ENCODE results near the gene EXOC1. TPM values are rescaled to one million over a fixed set of nuclear protein-coding genes. Genes with fewer than 3 reads are reported as not detected.
A peak's percentile ranks its signal among the peaks of the same experiment; 100 is the strongest.

EXOC1 gene
- polyA plus RNA-seq, 1 donor (not counting 4 experiments of a cell fraction or from before 2014, with no cell fraction given), result 32.4 TPM

GRCh38 chr4:55866973-55867574 is 13.6 kb downstream of the EXOC1 start:
- TF ChIP-seq CTCF (optimal IDR thresholded peaks at IDR 0.05 in 1 of 3, IDR thresholded peaks at IDR 0.05 in 1 of 3, conservative IDR thresholded peaks at IDR 0.05 in 1 of 3; ENCODE audit: extremely low read depth in 1 of 3, insufficient read depth in 2 of 3, low read length in 3 of 3), result peak; percentile 59 to 71 (median 59)
- TF ChIP-seq EZH2 (IDR thresholded peaks at IDR 0.05; ENCODE audit: low read length), result no peak
- Histone ChIP-seq H3K27ac (ENCODE audit: control insufficient read depth, insufficient read depth, low read length) (peak overlapping the region; percentile 87), H3K9me3 (ENCODE audit: control insufficient read depth, low read depth, low read length) (no peaks in the 10 kb centered on the region), H3K4me1 (ENCODE audit: control insufficient read depth, extremely low read depth, insufficient read depth, low read length) (peaks cover 26% of the 10 kb centered on the region), H4K20me1 (ENCODE audit: control insufficient read depth, extremely low read depth, insufficient read depth, low read length) (no peaks in the 10 kb centered on the region), H3K4me3 (ENCODE audit: control insufficient read depth in 2 of 3, extremely low read depth in 1 of 3, insufficient read depth in 2 of 3, low read depth in 1 of 3, low read length in 3 of 3) (peak overlapping the region in 1 of 3 experiments; percentile 18), H3K9me1 (ENCODE audit: control insufficient read depth, extremely low read depth, insufficient read depth, low read length) (no peaks in the 10 kb centered on the region), H2AFZ (ENCODE audit: control insufficient read depth, low read length) (peak overlapping the region; percentile 42), H3K27me3 (ENCODE audit: control insufficient read depth, extremely low read depth, insufficient read depth, low read length) (no peaks in the 10 kb centered on the region), H3K36me3 (ENCODE audit: control insufficient read depth in 2 of 2, extremely low read depth in 1 of 2, insufficient read depth in 2 of 2, low read length in 2 of 2) (peaks cover 5 to 10% of the 10 kb centered on the region in 2 experiments), H3K4me2 (ENCODE audit: control insufficient read depth, extremely low read depth, insufficient read depth, low read depth, low read length) (peak overlapping the region; percentile 83), H3K9ac (ENCODE audit: control insufficient read depth, extremely low read depth, insufficient read depth, low read length) (no peak overlapping the region), H3K79me2 (ENCODE audit: control insufficient read depth, insufficient read depth, low read length) (no peaks in the 10 kb centered on the region)
- FAIRE-seq (no peak), DNase-seq (ENCODE audit: low read depth, low spot score) (peak; percentile 36)
- dilution Hi-C loops (cut with MboI; ENCODE audit: extremely low pct_ligation_motif_present, low sequenced_read_pairs), result no loop called here

- H4K20me1 ChIP-seq (ENCODE audit: control insufficient read depth, extremely low read depth, insufficient read depth, low read length), result no peaks in the 10 kb centered on the region
- no peaks in the 10 kb centered on the region for H3K79me2 ChIP-seq (ENCODE audit: control insufficient read depth, insufficient read depth, low read length)
- no peak overlapping the region for H3K4me2 ChIP-seq (ENCODE audit: control insufficient read depth, extremely low read depth, insufficient read depth, low read depth, low read length)
- no peak overlapping the region for H3K4me3 ChIP-seq (ENCODE audit: control insufficient read depth in 2 of 3, extremely low read depth in 1 of 3, insufficient read depth in 2 of 3, low read depth in 1 of 3, low read length in 3 of 3)
- H2AFZ ChIP-seq (ENCODE audit: control insufficient read depth, low read length), result no peak overlapping the region
- H3K27me3 ChIP-seq (ENCODE audit: control insufficient read depth, extremely low read depth, insufficient read depth, low read length), result no peaks in the 10 kb centered on the region
- H3K36me3 ChIP-seq (ENCODE audit: control insufficient read depth in 2 of 2, extremely low read depth in 1 of 2, insufficient read depth in 2 of 2, low read length in 2 of 2), result peaks cover 5 to 10% of the 10 kb centered on the region in 2 experiments
- no peak overlapping the region for H3K9ac ChIP-seq (ENCODE audit: control insufficient read depth, extremely low read depth, insufficient read depth, low read length)
- peaks cover 26% of the 10 kb centered on the region for H3K4me1 ChIP-seq (ENCODE audit: control insufficient read depth, extremely low read depth, insufficient read depth, low read length)
- H3K27ac ChIP-seq (ENCODE audit: control insufficient read depth, insufficient read depth, low read length), result no peak overlapping the region
- no peak for TF ChIP-seq EZH2 (IDR thresholded peaks at IDR 0.05; ENCODE audit: low read length)
- no peak for TF ChIP-seq CTCF (optimal IDR thresholded peaks at IDR 0.05 in 1 of 3, IDR thresholded peaks at IDR 0.05 in 1 of 3, conservative IDR thresholded peaks at IDR 0.05 in 1 of 3; ENCODE audit: extremely low read depth in 1 of 3, insufficient read depth in 2 of 3, low read length in 3 of 3)
- dilution Hi-C loops (cut with MboI; ENCODE audit: extremely low pct_ligation_motif_present, low sequenced_read_pairs), result no loop called here
- no peaks in the 10 kb centered on the region for H3K9me1 ChIP-seq (ENCODE audit: control insufficient read depth, extremely low read depth, insufficient read depth, low read length)
- DNase-seq (ENCODE audit: low read depth, low spot score), result no peak
- no peaks in the 10 kb centered on the region for H3K9me3 ChIP-seq (ENCODE audit: control insufficient read depth, low read depth, low read length)
- FAIRE-seq, result no peak
These were observed 15.2 kb downstream of the EXOC1 start for GRCh38 chr4:55868581-55869090.
